ENCODE measurements around the gene GALNT1.
"Not testable (repeated sequence)": the region's sequence is repeated elsewhere in the genome, so short reads cannot be mapped to it uniquely, and the experiment has no call there.

The GALNT1 gene

GRCh38 chr18:35542356-35542755 lies 39.2 kb upstream of the GALNT1 start:
- Histone ChIP-seq H3F3A (ENCODE audit: insufficient read depth, low read length) (no peaks in the 10 kb centered on the region), H3K27me3 (replicated peaks; ENCODE audit: insufficient read depth, low read length) (no peaks in the 10 kb centered on the region), H3K36me3 (replicated peaks; ENCODE audit: insufficient read depth, low read length) (no peaks in the 10 kb centered on the region), H3K79me2 (ENCODE audit: low read length) (no peaks in the 10 kb centered on the region), H4K20me1 (ENCODE audit: insufficient read depth, low read length) (no peaks in the 10 kb centered on the region), H3K9me3 (replicated peaks; ENCODE audit: insufficient read depth, low read length) (no peaks in the 10 kb centered on the region), H2AFZ (ENCODE audit: low read length) (no peak overlapping the region), H3K4me3 (ENCODE audit: low read length) (no peak overlapping the region), H3K9me2 (replicated peaks; ENCODE audit: insufficient read depth, low read length) (no peaks in the 10 kb centered on the region), H3K9ac (ENCODE audit: low read length) (no peak overlapping the region), H3K4me2 (ENCODE audit: low read depth, low read length) (no peak overlapping the region), H3K27ac (ENCODE audit: low read length) (no peak overlapping the region), H3K4me1 (ENCODE audit: low read length) (no peaks in the 10 kb centered on the region)
- DNase-seq = no peak
- TF ChIP-seq EZH2 (optimal IDR thresholded peaks at IDR 0.05; ENCODE audit: low read depth, low read length) (no peak), EZH2phosphoT487 (IDR thresholded peaks at IDR 0.05; ENCODE audit: low read length) (no peak), CTCF (IDR thresholded peaks at IDR 0.05; ENCODE audit: low read length) (no peak)

- no peaks in the 10 kb centered on the region for H3K27me3 ChIP-seq (replicated peaks; ENCODE audit: insufficient read depth, low read length)
- no peak overlapping the region for H2AFZ ChIP-seq (ENCODE audit: low read length)
- no peaks in the 10 kb centered on the region for H3K36me3 ChIP-seq (replicated peaks; ENCODE audit: insufficient read depth, low read length)
- no peak overlapping the region for H3K4me3 ChIP-seq (ENCODE audit: low read length)
- no peak for TF ChIP-seq EZH2 (optimal IDR thresholded peaks at IDR 0.05; ENCODE audit: low read depth, low read length)
- no peak for TF ChIP-seq EZH2phosphoT487 (IDR thresholded peaks at IDR 0.05; ENCODE audit: low read length)
- no peak for TF ChIP-seq CTCF (IDR thresholded peaks at IDR 0.05; ENCODE audit: low read length)
- H3K4me1 ChIP-seq (ENCODE audit: low read length) = no peaks in the 10 kb centered on the region
- H3K9me3 ChIP-seq (replicated peaks; ENCODE audit: insufficient read depth, low read length) = no peaks in the 10 kb centered on the region
- no peaks in the 10 kb centered on the region for H4K20me1 ChIP-seq (ENCODE audit: insufficient read depth, low read length)
- no peaks in the 10 kb centered on the region for H3F3A ChIP-seq (ENCODE audit: insufficient read depth, low read length)
- DNase-seq = no peak
- no peaks in the 10 kb centered on the region for H3K9me2 ChIP-seq (replicated peaks; ENCODE audit: insufficient read depth, low read length)
- H3K9ac ChIP-seq (ENCODE audit: low read length) = no peak overlapping the region
- H3K79me2 ChIP-seq (ENCODE audit: low read length) = no peaks in the 10 kb centered on the region
- no peak overlapping the region for H3K27ac ChIP-seq (ENCODE audit: low read length)
- no peak overlapping the region for H3K4me2 ChIP-seq (ENCODE audit: low read depth, low read length)
Observed at GRCh38 chr18:35547008-35547605, 34.4 kb upstream of the GALNT1 start.

GRCh38 chr18:35549564-35549963 lies 32.0 kb upstream of the GALNT1 start:
- Histone ChIP-seq H2AFZ (ENCODE audit: low read length) (no peak overlapping the region), H3K4me1 (ENCODE audit: low read length) (no peaks in the 10 kb centered on the region), H3K4me2 (ENCODE audit: low read depth, low read length) (no peak overlapping the region), H3K4me3 (ENCODE audit: low read length) (no peak overlapping the region), H3K27me3 (replicated peaks; ENCODE audit: insufficient read depth, low read length) (no peaks in the 10 kb centered on the region), H3K9me3 (replicated peaks; ENCODE audit: insufficient read depth, low read length) (no peaks in the 10 kb centered on the region), H3K27ac (ENCODE audit: low read length) (no peak overlapping the region), H3F3A (ENCODE audit: insufficient read depth, low read length) (no peaks in the 10 kb centered on the region), H4K20me1 (ENCODE audit: insufficient read depth, low read length) (no peaks in the 10 kb centered on the region), H3K79me2 (ENCODE audit: low read length) (no peaks in the 10 kb centered on the region), H3K9ac (ENCODE audit: low read length) (no peak overlapping the region), H3K36me3 (replicated peaks; ENCODE audit: insufficient read depth, low read length) (no peaks in the 10 kb centered on the region), H3K9me2 (replicated peaks; ENCODE audit: insufficient read depth, low read length) (no peaks in the 10 kb centered on the region)
- no peak for DNase-seq
- TF ChIP-seq EZH2 (optimal IDR thresholded peaks at IDR 0.05; ENCODE audit: low read depth, low read length) = no peak

- no peak for DNase-seq
- Histone ChIP-seq H3F3A (ENCODE audit: insufficient read depth, low read length) (no peaks in the 10 kb centered on the region), H3K4me1 (ENCODE audit: low read length) (no peaks in the 10 kb centered on the region), H3K36me3 (replicated peaks; ENCODE audit: insufficient read depth, low read length) (no peaks in the 10 kb centered on the region), H2AFZ (ENCODE audit: low read length) (no peak overlapping the region), H3K9me3 (replicated peaks; ENCODE audit: insufficient read depth, low read length) (no peaks in the 10 kb centered on the region), H4K20me1 (ENCODE audit: insufficient read depth, low read length) (no peaks in the 10 kb centered on the region), H3K79me2 (ENCODE audit: low read length) (no peaks in the 10 kb centered on the region), H3K9ac (ENCODE audit: low read length) (no peak overlapping the region), H3K4me3 (ENCODE audit: low read length) (no peak overlapping the region), H3K27me3 (replicated peaks; ENCODE audit: insufficient read depth, low read length) (no peaks in the 10 kb centered on the region), H3K27ac (ENCODE audit: low read length) (no peak overlapping the region), H3K4me2 (ENCODE audit: low read depth, low read length) (no peak overlapping the region), H3K9me2 (replicated peaks; ENCODE audit: insufficient read depth, low read length) (no peaks in the 10 kb centered on the region)
- no peak for TF ChIP-seq CTCF (IDR thresholded peaks at IDR 0.05; ENCODE audit: low read length)
- no peak for TF ChIP-seq EZH2phosphoT487 (IDR thresholded peaks at IDR 0.05; ENCODE audit: low read length)
Observed at GRCh38 chr18:35553300-35553699, 28.2 kb upstream of the GALNT1 start.

GRCh38 chr18:35555538-35555937 lies 26.0 kb upstream of the GALNT1 start:
- H3K9me3 ChIP-seq (replicated peaks; ENCODE audit: insufficient read depth, low read length); H3K4me2 ChIP-seq (ENCODE audit: low read depth, low read length); H3F3A ChIP-seq (ENCODE audit: insufficient read depth, low read length); H3K9me2 ChIP-seq (replicated peaks; ENCODE audit: insufficient read depth, low read length); H4K20me1 ChIP-seq (ENCODE audit: insufficient read depth, low read length); H3K4me3 ChIP-seq (ENCODE audit: low read length); H3K27ac ChIP-seq (ENCODE audit: low read length); H3K4me1 ChIP-seq (ENCODE audit: low read length); DNase-seq; H3K36me3 ChIP-seq (replicated peaks; ENCODE audit: insufficient read depth, low read length); H2AFZ ChIP-seq (ENCODE audit: low read length); H3K27me3 ChIP-seq (replicated peaks; ENCODE audit: insufficient read depth, low read length); H3K79me2 ChIP-seq (ENCODE audit: low read length); H3K9ac ChIP-seq (ENCODE audit: low read length): not testable (repeated sequence)
